ENCODE measurements around the gene CDK2.

DNA sequence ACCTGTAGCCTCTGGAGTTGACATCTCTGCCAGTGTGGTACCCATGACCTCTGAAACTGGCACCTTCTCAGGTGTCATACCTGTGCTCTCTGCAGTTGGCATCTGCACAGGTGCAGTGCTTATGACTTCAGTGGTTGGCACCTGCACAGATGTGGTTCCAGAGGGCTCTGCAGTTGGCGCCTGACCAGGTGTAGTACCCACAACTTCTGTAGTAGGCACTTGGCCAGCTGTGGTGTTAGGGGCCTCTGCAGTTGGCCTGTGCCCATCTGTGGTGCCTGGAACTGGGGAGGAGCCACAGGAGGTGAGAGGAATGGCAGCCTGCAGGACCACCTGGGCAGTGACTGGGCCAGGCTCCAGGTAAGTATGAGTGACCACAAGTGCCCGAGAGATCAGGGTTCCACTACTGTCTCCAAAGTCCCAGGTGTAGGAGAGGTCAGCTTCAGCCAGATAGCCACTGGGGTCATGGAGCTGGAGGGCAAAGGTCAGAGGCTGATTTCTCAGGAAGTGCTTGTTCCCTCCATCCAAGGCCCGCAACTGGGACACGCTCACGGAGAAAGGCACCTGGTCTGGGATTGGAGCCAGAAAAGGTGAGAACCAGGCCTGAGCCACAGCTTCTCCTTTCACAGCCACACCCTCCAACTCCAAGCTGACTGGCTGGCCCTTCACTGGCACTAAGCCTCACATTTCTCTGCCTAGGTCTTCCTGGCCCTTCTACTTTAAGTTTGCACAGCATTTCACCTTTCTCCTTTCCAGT, 9.3 kb upstream of the CDK2 start:
- TF ChIP-seq, protein P1, sequence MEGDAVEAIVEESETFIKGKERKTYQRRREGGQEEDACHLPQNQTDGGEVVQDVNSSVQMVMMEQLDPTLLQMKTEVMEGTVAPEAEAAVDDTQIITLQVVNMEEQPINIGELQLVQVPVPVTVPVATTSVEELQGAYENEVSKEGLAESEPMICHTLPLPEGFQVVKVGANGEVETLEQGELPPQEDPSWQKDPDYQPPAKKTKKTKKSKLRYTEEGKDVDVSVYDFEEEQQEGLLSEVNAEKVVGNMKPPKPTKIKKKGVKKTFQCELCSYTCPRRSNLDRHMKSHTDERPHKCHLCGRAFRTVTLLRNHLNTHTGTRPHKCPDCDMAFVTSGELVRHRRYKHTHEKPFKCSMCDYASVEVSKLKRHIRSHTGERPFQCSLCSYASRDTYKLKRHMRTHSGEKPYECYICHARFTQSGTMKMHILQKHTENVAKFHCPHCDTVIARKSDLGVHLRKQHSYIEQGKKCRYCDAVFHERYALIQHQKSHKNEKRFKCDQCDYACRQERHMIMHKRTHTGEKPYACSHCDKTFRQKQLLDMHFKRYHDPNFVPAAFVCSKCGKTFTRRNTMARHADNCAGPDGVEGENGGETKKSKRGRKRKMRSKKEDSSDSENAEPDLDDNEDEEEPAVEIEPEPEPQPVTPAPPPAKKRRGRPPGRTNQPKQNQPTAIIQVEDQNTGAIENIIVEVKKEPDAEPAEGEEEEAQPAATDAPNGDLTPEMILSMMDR (IDR thresholded peaks at IDR 0.05 in 4 of 5, conservative IDR thresholded peaks at IDR 0.05 in 1 of 5), result no peak
- no peak for TF ChIP-seq POLR2A (IDR thresholded peaks at IDR 0.05)

Data from gastrocnemius medialis (tissue), 4 donors.